IPS-11a (cell line): ENCODE measurements around the gene IRF5.
"Not testable (repeated sequence)": the region's sequence is repeated elsewhere in the genome, so short reads cannot be mapped to it uniquely, and the experiment has no call there.

Experiments used
- H3K4me3 ChIP-seq: one replicate; pipeline ENCODE4 v1.5.1; 2013; ENCODE audit warnings: low read depth, low read length, control low read depth

The IRF5 gene

DNA sequence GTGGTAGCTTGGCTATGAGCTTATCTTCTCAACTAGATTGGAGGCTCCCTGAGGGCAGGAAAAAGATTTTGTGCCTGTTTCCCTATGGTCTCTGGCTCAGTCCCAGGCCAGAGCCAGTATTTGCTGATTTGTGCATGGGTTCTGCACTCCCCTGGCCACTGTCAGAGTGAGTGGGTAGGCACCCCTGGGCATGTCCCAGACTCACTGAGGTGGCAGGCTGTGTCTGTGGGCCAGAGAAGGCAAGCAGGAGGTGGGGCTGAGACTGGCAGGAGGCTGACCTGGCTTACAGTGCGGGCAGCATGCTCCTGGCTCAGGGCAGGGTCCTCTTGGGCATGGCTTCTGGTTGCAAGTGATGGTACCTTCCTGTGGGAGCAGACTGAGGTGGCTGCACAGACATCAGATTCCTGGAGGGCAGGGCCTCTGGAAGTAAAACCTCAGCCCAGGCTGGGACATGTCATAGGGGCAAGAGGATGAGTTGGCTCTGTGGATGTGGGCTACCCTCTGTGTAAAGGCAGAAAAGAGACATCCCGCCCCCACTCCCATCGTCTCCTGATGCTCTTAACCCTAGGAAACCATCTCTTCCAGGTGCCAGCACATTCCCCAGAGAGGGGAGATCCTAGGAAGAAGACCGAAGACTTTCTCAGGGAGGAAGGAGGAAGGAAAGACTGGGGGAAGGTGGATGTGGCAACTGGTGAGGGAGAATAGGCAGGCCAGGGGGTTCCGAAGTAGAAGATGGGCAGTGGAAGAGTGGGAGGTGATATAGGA, 31.5 kb upstream of the IRF5 start:
- H3K4me3 ChIP-seq = no peak overlapping the region

DNA sequence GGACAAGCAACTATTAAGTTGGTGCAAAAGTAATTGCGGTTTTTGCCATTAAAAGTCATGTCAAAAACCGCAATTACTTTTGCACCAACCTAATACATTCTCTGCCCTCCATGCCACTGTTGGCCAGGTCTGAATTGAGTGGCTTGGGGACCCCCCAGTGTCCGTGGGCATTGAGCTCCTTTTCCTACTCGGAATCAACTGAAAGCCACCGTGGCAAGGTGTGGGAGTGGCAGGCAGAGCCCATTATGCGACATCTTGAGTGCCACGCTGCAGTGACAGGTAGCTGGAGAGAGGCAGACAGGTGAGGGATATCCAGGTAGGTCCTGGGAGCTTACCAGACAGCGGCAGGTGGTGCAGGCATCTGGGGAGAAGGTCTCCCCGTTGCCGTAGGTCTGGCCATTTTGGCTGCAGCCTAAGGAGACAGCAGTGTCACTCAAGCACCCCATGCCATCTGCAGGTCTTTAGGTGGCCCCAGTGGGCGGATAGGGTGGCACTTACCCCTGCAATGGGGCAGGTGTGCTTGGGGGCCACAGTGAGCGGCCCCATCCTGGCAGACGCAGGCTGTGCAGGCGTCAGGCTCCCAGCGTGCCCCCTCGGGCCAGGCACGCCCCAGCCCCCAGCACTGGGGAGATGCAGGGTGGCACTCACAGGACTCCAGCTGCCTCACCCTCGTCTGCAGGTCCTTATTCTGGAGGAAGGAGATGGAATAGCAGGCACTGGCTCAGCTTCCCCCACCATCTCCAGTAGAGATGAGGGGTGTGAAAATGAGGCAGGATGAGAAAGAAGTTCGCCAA, 30.8 kb upstream of the IRF5 start:
- no peak overlapping the region for H3K4me3 ChIP-seq

DNA sequence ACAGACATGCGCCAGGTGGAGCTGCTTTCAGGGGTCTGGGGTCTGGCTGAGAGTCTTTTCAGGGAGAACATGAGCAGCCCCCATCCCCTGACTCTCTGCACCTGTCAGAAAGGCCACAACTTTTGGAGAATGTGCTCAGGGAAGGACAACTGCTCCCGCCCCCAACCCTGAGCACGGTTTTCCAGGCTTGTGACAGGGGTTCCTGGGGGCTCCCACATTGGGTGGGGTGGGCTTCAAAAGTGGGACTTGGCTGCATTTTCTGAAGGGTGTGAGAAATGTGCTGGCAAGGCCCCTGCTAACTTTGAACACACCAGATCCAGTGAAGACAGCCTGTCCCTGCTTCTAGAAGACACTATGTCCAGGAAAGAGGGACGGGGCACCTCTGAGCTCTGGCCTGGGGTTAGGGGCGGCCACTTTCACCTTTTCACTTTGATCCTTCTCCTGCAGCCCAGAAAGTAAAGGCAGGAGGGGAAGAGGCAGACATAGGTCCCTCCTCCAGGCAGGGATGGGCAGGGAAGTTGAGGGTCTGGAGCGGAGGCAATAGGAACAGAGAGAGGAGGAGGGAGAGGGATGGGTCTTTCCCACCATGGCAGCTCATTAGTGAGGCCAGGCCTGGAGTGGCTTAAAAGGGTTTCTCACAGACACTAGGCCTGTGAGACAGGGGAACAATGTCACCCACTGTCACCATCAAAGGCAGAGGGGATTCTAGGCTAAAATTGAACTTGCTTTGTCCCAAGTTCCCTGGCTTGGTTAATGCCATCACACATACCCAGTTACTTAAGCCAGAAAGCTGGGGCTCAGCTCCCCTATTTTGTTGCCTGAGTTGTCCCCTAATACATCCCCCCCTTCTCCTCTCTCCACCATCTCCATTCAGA, 28.7 kb upstream of the IRF5 start:
- no peak overlapping the region for H3K4me3 ChIP-seq

DNA sequence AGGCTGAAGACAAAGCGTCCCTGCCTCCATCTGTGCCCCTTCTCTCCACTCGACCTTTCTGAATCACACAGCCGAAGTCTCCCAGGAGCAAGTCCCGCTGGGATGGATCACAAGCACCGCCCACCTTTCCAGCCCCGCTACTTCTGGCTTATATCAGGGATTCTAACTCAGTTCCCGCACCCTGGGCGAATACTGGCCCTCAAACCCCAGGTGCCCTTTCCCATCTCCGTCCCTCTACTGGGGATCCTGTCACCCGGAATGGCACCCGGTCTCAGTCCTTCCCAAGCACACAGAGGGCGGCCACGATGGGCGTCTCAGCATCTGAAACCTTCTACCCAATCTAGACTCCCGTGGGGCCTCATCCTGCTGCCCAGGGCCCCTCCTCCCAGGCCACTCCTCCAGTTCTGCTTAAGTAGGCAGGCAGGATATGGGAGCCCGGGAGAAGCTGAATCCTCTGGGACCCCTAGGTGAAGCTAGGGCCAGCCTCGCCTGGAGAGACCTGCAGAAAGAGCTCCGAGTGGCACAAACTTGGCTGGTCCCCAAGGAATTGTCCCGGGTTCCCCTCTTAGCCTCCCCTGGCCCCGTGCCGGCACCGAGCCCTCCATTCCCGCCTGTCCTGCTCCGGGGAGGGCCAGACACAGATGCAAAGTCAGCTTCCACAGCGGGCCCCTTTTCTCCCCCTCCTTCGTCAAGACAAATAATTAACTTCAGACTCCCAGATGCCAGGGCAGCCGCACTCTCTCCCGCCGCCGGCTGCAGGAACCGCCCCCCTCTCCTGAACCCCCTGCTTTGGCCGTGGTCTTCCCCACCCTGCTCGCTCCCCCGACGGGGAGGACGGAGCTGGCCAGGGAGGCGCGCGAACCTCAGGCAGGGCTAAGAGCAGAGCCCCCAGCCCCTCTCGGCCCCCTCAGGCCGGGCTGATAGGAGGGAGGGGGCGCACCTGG, 27.8 kb upstream of the IRF5 start:
- H3K4me3 ChIP-seq = peak overlapping the region; percentile 44

DNA sequence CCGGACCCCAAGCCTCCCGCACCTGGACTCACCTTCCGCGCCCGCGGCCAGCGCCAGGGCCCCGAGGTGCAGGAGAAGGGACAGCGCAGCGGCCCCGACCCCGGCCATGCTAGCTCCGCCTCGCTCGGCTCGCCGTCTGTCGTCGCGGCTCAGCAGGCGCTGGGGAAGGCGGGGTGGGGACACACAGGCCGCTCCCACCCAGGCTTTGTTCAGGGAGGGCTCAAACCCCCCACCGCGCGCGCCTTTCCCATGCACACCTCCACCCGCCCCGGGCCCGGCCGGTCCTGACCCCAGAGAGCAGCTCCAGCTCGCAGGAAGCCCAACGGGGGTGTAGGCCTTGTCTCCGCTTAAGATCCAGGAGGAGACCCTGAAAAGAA, 27.2 kb upstream of the IRF5 start, which contains the start of gene KCP:
Gene KCP, minus strand, starts transcription at position 141 of the 377 bp plus-strand sequence. Its CDS starts 33 bp downstream, at position 108.
- peak within 1 kb of the TSS; percentile 44 for H3K4me3 ChIP-seq

DNA sequence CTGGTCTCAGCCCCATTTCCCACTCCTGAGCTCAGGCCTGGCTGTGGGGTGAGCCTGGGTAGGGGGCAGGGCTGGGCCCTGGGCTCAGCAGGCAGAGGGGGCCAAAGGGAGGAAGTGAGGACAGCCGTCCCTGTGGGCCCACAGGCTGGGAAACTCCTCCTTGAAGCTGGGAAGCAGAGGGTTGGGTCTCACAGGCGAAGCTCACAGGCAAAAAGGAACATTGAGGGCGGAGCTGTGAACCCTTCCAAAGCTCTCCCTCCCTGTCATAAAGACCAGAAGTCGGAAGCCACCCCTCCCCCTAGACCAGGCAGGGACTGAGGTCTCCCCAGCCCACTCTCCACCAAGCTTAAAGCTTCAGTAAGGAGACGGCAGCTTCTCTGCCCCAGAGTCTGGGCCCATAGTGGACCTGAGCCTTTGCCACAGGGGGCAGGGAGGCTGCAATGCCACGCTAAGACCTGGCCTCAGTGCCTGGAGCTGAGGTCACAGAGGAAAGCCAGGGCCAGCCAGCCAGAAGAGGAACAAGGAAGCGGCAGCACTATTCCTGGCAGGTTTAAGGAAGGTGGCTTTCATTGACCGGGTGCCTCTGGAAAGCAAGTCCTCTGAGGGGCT, 26.2 kb upstream of the IRF5 start:
- no peak overlapping the region for H3K4me3 ChIP-seq

DNA sequence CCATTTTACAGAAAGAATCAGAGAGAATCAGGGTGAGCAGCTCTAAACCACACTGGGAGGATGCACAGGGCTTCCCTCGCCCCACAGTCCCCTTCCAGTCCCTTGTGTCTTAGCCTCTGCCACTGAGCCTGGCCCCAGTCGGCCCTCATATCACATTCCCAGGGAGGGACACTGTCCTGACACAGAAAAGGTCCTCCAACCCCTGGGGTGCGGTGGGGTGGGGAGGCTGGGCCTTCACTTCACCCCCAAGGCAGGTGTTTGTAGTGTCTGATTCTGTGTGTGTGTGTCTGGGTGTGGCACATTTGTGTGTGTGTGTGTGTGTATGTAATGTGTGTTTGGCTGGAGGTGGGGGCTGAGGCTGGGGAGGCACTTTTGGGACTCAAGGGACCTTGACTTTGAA, 25.4 kb upstream of the IRF5 start:
- H3K4me3 ChIP-seq = no peak overlapping the region

DNA sequence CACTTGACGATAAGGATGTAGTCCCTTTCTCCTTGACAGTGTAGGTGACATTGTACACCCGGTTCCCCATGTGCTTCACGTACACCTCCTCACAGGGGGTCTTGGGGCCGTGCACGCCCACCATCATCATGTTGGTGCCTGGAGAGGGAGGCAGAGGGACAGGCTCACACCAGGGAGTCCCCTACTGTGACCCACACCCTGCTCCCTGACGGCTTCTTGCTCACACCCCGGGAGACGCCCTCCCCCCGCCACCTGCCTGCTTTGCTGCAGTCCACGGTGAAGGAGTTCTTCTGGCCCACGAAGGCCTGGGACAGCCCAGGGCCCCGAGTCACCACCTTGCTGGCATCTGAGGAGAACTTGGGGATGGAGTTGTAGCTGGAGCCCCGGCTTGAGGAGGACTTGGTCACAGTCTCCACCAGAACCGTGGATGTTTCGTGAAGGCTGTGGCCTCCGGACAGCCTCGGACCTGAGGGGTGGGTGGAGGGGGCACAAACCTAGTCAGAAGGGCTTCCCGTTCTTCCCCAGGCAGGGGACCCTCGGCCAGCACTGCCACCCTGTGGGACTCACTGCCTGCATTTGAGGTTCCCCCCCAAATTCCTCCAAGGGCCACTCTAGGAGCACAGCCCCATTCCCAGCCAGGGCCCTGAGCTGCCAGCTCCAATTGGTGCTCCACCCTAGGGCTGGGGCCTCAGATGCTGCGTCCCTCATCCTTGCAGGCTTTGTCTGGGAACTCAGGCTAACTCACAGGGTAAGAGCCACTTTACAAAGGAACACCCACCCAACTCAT, 24.8 kb upstream of the IRF5 start:
- H3K4me3 ChIP-seq = not testable (repeated sequence)

DNA sequence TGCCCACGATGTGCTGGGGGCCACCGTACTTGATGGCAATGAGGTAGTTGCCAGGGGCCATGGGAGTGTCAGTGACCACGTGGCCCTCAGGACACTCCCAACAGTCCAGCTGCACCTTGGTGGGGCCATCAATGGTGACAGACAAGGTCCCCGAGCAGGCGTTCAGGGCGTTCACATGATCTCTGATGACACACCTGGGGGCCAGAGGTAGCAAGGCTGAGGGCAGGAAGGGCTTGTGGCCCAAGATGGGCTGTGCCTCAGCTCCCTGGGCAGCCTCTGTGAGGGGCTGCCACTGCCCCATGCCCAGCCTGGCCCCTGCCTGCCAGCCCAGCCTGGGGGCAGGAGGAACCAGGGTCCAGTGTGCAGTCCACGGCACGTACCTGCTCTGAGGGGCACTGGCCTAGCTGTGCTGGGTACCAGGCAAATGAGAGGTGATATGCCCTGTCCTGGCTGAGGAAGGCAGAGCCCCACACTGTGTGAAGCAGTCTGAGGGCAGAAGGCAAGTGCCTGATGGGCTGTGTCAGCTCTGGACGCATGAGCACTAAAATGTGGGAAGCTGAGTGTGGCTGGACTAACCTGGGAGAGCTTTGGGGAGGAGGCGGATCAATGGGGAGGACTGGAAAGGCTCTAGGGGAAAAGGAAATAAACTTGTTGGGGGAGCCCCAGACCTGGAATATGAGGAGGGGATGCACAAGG, 23.7 kb upstream of the IRF5 start:
- no peak overlapping the region for H3K4me3 ChIP-seq

DNA sequence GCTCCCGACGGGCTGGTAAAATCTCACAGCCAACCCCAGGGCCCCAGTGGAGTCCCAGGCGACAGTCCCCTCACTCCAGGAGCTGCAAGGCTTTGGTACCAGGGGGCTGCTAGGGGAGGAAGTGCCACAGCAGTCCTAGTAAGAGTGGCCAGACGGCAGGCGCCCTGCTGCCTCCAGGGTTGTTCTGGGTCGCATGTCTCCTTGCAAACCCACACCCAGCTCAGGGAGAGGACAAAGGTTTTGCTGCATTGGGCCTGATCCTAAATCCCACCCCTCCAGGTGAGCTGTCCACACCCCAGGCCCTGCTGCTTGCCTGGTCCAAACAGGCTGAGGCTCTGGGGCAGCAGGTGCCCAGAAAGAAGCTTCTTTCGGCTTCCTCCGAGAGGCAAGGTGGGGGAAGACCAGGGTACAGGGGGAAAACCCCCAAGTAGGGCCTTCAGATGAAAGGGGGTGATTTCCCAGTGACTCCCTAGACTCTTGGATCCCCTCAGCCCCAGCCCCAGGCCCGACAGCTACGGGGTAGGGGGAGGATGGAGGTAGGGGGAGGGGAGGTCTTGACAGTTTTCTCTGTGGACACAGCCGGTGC, 23.1 kb upstream of the IRF5 start:
- H3K4me3 ChIP-seq = no peak overlapping the region

DNA sequence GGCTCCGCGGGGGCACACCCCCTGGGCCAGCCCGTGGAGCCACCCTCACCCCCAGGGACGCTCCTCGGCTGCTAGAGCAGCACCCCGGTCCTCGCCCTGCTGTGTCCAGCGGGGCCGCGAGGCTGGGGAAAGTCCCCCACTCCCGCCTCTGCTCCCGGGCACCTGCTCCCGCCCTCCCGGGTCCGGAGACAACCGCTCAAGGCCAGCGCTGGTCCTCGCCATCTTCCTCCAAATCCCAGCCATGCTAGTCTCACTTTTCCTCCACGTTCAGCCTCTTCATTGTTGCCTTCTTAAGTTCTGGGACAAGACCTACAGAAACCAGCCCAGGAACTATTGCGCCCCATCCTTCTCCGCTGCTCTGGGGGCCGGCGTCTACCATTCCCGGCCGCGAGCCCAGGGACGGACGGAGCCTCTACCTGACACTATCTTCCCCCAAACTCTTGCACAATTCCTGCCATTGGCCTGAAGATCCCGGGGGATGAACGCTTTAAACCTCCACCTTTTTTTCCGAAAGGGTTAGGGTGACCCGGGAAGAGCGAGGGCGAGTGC, 22.4 kb upstream of the IRF5 start:
- peak overlapping the region; percentile 13 for H3K4me3 ChIP-seq

DNA sequence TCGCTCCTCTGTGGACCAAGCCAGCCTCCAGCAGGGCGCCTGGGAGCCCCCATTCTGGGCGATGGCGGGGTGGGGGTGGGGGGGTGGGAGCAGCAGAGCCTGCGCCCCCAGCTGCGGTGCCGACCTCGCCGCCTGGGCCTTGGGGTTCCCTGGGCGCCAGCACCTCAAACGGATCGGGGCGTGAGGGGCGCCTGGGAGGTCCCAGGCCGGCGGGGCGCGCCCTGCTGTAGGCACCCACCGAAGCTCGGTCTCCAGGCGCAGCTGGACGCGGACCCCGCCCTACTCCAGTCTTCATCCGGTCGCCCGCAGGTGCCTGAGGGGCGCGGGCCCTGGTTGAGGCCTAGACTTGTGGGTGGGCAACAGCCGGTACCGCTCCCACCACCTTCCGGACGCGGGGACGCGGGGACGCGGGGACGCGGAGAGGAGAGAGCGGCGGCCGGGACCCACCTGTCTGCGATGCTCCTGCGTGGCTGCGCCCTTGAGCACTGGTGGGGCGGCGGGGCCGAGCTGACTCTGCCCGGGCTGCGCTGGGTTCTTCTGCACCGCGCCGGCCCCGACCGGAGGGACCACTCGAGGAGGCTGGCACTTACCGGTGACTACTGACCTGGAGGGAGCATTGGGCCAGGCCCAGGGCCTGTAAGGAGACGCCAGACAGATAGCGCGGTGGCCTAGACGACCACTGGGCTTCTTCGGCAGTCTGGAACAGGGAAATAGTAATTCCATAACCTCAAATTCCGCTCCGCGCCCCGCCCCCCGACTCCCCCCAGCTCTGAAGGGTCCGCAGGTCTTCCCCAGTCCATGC, 21.7 kb upstream of the IRF5 start:
- no peak overlapping the region for H3K4me3 ChIP-seq

DNA sequence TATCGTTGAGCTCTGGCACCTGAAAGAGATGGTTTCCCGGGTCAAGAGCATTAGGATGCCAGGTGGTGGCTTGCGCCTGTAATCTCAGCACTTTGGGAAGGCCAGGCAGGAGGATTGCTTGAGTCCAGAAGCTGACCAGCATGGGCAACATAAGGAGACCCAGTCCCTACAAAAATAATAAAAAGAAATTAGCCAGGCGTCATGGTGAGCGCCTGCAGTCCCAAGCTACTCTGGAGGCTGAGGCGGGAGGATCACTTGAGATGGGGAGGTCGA, 21.1 kb upstream of the IRF5 start:
- H3K4me3 ChIP-seq = no peak overlapping the region

DNA sequence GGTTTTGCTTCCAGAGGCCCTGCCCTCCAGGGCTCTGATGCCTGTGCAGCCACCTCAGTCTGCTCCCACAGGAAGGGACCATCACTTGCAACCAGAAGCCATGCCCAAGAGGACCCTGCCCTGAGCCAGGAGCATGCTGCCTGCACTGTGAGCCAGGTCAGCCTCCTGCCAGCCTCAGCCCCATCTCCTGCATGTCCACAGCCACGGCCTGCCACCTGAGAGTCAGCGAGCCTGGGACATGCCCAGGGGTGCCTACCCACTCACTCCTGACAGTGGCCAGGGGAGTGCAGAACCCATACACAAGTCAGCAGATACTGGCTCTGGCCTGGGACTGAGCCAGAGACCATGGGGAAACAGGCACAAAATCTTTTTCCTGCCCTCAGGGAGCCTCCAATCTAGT, 20.6 kb upstream of the IRF5 start:
- no peak overlapping the region for H3K4me3 ChIP-seq

DNA sequence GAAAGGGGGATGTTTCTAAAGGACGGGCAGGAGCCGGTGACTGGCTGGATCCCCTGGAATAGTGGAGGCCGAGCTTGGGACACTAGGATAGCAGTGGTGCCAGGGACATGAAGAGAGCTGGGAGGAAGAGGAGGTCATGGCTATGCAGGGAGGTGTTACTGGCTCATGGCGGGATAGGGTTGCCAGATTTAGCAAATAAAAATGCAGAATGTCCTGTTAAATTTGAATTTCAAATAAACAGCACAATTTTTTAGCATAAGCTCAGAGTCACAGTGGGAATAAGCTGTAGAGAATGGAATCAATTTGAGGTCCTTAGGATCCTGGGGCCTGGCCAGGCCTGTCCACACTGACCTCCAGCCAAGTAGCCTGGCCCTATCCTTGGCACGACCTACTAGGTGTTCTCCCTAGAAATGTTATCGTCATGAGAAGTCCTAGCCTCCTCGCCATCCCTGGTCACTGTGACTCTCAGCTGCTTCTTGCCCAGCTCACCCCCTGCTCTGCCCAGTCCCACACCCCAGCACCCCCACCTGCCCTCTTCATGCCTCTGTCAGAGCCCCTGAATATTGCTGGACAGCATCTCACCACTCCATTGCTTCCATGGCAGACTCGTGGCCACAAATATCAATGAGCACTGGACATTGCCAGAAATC, 19.6 kb upstream of the IRF5 start:
- H3K4me3 ChIP-seq = no peak overlapping the region

DNA sequence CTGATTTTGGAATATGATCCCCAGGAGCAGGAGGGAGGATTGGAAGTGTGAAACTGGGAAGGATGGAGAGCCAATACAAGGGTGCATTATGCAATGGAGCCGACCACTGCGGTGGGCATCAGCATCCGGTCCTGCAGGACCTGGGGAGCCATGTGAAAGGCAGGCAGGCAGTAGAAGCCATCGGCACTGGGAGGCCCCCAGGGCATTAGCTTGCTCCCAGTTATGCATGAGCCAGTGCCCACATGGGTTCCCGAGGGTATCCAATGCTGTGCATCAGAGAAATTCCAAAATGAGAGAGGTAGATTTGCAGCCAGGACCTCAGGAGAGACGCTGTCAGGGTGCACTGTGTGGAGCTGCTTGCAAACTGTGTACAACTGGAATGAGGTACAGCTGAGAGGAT, 18.5 kb upstream of the IRF5 start:
- no peak overlapping the region for H3K4me3 ChIP-seq
